HG03066 (cell line): ENCODE data around the gene KLHDC8A.

Experiments used
- ATAC-seq: cut with Tn5 transposase; IDR thresholded peaks from one replicate; pipeline ENCODE4 v1.9.1; 2021; ENCODE audit warnings: low read depth; ENCODE audit not compliant: unreplicated experiment

The KLHDC8A gene

DNA sequence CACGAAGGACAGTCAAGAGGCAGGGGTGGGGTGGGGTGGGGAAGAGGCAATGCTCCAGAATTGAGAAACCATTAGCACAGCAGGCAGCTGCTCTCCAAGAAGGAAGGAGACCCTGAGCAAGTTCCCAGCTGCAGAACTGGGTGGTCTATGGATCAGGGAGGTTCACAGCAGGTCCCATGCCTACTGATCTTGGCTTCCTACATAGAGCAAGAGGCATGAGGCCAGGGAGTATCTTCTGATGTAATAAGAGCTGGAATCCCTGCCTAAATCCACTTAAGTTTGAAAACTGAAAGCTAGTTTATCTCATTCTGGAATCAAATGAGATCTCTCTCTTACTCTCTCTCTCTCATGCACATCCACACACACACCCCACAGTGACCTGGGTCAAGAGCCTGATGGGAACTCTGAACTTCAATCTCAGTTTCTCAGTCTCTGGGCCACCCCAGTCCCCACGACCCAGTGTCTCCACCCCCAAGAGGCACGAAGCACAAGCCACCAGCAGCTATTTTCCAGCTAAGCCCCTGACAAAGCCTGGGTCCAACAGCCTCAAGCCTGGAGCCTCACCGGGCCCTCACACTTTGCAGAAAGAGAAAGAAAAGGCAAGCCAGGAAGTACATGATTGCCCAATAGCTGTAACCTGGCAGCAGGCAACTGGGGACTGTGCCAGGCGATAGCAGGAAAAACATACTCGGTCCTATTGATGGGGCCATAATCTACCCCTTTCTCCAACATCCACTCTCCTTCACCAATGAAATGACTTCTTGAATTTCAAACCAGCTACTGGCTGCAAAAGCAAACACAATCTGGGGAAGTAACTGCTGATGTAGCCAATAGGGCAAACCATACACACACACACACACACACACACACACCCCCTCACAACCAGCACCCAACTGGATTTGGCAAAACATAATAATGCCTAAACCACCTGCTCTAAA, 37.4 kb downstream of the KLHDC8A start:
- no peak for ATAC-seq

DNA sequence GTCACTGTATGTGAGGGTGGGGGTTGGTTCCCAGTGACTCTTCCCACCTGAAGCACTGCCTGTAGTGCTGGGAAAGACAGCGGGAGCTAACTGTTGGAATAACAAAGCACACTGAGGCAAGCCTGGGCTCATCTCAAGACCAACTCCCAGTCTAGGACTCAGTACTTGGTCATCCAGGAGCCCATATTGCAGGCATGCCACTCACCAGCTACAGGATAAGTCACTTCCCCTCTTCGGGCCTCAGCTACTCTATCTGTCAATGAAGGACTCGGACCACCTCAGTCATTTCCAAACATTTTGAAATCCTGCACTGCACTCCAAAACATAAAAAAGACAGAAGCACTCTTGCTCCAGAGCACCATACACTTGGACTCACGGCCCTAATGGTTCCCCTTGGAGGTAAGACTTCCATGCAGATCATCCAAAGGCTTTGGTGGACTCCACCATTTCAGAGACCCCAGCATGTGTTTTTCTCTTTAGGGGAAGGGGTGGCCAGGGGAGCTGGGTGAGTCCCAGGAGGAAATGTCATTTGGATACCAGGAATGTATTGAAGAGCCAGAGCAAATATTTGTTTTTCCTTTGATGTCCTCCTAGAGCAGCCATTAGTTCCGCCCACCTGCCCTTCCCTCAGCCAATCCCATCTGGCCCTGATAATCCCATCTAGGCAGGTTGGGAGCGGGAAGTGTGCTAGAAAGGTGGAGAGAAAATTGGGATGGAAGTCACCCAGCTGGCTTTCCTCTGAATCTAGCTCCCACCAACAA, 38.3 kb downstream of the KLHDC8A start:
- ATAC-seq = no peak

DNA sequence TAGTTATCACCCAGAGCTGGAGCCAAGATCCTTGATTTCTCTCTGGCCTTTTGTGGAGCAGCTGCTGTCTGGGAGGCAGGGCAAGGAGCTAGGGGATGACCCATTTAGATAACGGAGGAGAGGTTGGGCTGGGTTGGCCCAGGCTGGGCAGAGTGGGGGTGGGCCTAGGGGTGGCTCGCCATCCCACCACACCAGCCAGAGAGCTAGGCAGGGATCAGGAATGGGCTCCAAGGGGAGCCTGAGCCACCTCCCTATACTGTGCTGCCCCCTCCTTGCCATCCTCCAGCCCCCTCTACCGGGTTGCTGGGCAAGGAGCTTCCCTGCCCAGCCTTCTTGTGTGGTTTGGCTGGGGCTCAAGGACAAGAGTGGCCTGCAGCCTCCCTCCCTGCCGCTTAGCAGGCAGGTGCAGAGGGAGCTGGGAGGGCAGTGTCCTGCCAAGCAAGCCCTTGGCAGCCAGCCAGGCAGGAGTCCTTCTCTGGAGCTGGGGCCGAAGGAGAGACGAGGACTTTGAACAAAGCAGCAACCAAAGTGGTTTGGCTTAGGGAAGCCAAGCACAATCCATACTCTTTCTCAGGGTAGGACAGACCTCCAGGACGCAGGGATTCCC, 39.3 kb downstream of the KLHDC8A start:
- ATAC-seq = no peak

DNA sequence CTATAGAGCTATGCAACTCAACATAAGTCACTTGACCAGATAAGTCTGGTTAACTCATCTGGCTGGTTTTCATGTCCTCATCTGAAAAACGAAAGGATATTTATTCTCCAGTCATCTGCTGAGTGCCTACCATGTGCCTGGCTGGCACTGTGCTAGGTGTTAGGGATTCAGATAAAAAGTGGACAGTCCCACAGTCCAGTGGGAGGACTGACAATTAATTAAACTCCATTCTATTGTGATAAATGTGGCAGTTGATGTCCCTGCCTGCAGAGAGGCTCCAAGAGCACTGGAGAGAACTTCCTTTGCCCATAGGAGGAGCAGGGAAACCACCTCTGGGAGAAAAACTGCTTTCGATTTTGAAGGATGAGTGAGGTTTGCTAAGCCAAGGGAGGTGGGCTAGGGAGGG, 40.6 kb downstream of the KLHDC8A start:
- ATAC-seq = no peak

- ATAC-seq = no peak
Measured at GRCh38 chr1:205315008-205315618, 41.6 kb downstream of the KLHDC8A start.

- ATAC-seq = peak; percentile 60
Measured at GRCh38 chr1:205313563-205314308, 43.0 kb downstream of the KLHDC8A start.

DNA sequence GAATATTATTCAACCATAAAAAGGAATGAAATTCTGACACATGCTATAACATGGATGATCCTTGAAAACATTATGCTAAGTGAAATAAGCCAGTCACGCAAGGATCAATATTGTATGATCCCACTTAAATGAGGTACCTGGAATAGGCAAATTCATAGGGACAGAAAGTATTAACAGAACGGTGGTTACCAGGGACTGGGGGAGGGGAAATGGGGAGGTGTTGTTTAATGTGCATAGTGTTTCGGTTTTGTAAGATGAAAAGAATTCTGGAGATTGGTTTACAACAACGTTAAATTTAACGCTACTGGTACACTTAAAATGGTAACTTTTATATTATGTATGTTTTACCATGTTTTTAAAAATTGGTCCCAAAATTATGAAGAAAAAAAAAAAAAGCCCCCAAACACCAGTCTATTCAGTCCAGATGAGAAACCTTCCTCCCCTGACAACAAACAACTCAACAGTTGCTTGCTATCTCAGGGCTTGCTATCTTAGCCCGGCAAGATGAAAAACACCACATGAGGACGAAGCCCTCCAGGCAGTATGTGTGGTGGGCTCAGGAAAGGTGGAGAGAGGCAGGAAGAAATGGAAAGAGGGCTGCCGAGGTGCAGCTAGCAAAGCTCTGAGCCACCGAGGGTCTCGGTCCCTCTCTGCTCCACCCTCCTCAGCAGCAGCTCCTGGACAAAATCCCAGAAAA, 43.7 kb downstream of the KLHDC8A start:
- ATAC-seq = no peak

- no peak for ATAC-seq
Measured at GRCh38 chr1:205310976-205311704, 45.6 kb downstream of the KLHDC8A start.

- ATAC-seq = no peak
Measured at GRCh38 chr1:205309741-205310140, 47.0 kb downstream of the KLHDC8A start.

DNA sequence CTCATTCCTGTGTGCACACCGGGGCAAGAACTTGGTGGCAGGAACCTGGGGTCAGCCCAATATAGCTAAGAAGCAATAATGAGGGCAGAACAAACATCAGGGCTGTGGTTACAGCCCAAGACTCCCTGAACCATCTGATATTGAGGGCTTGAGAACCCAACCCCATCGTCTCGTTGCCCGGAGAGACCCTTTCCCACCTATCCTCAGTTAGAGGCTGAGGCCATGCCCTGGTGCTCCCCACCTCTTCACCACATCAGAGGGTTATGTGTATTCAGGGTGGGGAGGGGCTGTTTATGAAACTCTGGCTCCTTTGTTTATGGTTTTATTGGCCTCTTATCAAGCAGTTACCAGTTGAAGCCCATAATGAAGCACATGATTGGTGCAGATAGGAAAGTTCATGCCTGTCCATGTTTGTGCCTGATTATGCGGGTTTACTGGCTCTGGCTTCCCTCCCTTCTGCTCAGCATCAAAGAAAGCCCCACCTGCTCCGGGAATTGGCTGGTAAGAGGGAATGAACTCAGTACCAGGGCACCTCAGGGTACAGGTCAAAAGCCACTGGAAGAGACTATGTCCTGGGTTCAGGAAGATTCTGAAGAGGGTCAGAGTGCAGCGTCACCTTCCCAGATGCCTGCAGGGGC, 49.7 kb downstream of the KLHDC8A start:
- ATAC-seq = no peak

GRCh38 chr1:205304695-205305070, 52.0 kb downstream of the KLHDC8A start:
- ATAC-seq = no peak

GRCh38 chr1:205304046-205304694, 52.6 kb downstream of the KLHDC8A start:
- no peak for ATAC-seq

- ATAC-seq = no peak
Measured at GRCh38 chr1:205303247-205303888, 53.4 kb downstream of the KLHDC8A start.

DNA sequence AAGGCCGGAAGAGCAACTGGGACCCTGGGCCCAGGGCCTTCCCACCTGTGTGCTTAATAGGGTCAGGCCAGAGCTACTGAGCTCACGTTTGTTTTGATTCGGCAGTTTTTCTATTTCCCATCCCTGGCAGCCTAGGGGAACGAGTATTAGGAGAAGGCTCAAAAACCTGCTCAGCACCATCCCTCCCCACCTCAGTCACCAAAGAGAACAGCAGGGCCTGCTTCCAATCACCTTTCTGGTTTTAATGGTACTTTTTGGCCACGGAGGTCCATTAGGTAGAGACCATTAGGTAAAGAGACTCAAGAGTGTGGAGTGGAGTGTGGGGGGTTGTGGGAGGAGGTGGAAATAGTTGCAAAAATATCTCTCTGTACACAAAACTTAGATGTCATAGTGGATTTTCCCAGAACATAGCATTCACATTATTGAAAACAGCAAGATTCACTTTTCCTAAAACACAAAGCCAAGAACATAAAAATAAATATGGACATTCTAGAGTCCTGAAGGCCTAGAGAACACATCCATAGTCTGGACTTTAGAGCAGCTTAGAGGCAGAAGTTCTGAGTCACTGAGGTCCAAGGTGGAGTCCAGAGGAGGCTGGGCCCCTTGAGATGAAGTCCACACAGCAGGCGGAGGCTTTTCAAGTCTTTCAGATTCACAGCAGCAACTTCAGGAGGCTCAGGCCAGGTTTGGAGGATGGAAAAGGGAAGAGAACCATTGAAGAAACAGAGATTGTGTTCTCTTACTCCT, 54.7 kb downstream of the KLHDC8A start:
- ATAC-seq = no peak

DNA sequence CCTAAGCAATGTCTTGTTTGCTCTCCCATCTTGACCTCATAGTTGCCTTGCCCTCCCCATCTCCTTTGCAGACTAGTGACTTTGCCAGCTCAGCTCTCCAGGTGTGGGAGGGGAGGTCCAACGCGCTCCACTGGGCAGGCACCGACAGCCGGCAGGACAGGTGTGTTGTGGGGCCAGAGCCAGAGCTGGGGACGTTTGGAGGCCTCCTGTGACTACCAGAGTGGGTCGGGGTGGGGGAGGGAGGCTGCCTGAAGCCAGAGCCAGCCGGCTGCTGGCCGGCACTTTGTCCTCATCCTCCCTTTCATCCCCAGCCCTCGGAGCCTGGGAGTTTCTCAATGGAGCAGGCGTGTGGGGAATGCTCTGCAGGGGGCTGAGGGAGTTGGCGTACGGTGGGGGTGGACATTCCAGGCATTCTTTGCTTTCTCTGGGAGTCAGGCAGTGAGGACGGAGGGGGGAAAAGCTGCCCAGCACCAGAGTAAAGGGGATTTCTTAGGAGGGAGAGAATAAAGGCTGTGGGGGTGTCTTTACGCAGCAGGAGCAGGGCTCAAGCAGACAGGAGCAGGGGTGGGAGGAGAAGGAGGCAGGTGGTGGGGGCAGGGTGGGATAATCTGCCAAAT, 55.4 kb downstream of the KLHDC8A start:
- ATAC-seq = no peak

DNA sequence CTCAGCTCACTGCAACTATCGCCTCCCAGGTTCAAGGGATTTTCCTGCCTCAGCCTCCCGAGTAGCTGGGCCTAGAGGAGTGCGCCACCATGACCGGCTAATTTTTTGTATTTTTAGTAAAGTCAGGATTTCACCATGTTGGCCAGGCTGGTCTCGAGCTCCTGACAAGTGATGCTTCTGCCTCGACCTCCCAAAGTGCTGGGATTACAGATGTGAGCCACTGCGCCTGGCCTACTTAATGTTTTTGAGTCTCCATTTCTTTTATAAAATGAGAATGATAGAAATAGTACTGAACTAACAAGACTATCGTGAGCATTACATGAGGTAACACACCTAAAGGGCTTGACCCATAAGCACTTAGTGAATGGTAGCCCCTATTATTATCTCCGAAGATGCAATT, 56.6 kb downstream of the KLHDC8A start:
- ATAC-seq = no peak
